Stimulated activated CD8-positive, alpha-beta memory T cell treated with anti-CD3 and anti-CD28 coated beads, Interleukin-15, amount 100 ng/mL, for 4 hours (primary cell): ENCODE results near the gene LRRC36.
"Not testable (repeated sequence)": the region's sequence is repeated elsewhere in the genome, so short reads cannot be mapped to it uniquely, and the experiment has no call there.

Source experiments
- DNase-seq, 2 donors: peaks; one replicate each; pipeline ENCODE4 v3.0.0-alpha.2; 2020; ENCODE audit warnings: low read depth in 2 of 2

LRRC36 gene

DNA sequence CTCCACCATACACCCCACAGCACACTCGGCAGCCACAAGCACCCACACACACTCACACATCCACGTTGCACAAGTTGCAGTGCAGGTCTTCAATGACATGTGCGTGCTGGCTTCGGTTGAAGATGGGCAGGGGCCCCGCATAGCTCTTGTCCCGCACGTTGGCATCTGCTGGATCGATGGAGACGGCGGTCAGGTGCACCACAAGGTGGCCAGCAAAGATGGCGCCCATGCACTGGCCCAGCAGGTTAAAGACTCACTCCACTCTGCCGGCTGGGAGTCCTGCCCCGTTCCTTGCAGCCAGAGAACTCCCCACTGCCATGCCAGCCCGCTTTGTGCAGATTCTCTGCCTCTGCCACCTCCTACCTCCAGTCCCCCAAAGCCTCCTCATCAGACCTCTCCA lies 74.3 kb downstream of the LRRC36 start:
- no peak for DNase-seq

DNA sequence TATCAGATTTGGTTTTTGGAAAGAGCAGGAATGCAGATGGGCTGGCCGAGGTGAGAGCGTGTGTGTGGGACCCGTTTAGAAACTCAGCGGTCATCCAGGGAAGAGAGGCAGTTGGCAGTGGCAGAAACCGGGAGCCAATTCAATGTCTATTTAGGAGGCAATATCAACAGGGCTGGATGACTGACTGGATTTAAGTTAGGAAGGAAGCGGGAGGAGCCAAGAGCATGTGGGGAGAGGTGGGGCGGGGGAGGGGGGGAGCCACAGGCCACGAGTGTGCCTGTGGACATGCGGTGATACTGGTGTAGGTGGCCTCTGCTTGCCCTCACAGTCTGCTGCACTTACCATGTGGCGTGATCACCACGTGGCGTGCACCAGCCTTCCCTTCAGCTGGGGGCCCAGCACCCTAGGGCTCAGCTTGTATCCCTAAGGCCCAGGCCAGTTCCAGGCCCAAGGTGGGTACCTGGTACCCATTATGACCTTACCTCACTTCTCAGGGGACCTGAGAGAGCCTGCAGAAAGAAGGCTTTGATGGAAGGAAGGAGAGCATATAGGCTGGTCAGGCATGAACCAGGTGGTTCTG lies 77.5 kb downstream of the LRRC36 start:
- no peak for DNase-seq

DNA sequence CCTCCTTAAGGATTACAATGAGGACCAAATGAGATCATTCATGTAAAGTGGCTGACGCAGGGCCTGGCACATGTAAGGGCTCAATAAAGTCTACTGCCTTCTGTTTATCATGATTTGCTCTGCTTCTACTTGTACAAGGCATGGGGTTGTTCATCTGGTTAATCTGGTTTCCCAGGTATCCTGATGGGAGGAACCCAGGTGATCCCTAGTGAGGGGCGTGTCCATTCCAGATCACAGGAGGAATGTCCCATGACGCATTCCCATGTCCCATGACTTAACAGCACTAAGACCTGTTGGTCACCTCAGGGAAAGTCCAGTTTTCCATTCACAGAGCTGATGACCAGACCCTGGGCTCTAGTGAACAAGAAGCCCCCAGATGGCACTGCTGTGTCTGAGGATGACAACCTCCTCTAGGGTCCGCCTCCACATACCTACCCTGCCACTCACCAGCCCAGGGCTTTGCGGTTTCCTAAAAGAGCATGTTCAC lies 78.2 kb downstream of the LRRC36 start:
- no peak for DNase-seq

DNA sequence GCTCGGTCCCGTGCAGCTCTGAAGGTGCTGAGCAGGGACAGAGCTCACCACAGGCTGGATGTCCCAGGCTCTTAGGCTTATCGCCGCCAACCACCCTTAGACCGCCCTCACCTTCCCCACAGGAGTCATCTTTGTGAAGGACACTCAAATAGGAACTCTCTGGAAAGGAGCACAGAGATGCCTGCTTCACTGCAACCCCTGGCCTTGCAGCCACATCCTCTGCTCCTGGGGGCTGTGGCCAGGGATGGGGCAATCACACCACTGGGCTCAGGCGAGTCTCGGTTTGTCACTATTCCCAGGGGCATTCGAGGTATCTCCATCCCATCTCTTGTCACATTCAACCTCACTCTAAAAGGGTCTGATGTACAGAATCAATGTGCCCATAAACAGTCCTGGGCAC lies 78.7 kb downstream of the LRRC36 start:
- no peak for DNase-seq

DNA sequence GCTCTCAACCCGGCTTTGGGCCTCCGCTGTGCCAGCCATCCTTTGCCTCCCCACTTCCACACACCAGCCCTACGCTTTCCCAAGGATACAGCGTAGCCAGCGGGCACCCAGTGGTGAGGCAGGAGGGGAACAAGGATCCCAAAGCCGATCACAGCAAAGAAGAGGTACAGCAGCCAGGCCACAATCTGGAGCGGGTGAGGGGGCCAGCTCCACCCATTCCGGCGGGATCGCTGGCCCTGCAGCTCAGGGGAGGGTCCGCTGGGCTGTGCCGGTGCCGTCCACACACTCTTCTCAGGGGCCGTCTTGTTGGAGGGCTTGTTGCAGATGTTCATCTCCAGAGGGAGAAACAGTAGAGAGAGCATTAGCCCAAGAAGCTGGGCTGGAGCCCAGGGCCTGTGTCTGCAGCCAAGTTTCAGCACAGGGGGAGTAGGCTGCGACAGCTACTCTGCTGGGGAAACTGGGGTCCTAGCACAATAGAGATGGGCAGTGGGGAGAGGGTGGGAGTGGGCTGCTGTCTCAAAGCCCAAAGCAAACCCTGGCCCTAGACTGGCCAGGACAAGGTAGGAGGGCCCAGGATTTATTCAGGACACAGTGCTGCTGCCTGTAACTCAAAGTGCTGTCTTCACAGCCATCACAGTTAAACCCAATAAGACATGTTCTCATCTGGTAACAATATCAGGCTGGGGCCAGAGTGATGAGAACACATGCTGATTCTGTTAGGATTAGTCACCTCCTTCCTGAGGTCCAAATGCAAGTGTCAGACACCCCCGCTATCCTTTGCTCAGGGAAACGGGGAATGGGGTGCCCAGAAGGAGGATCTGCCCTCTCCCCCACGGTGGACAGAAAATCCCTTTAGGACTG lies 79.7 kb downstream of the LRRC36 start:
- no peak for DNase-seq

DNA sequence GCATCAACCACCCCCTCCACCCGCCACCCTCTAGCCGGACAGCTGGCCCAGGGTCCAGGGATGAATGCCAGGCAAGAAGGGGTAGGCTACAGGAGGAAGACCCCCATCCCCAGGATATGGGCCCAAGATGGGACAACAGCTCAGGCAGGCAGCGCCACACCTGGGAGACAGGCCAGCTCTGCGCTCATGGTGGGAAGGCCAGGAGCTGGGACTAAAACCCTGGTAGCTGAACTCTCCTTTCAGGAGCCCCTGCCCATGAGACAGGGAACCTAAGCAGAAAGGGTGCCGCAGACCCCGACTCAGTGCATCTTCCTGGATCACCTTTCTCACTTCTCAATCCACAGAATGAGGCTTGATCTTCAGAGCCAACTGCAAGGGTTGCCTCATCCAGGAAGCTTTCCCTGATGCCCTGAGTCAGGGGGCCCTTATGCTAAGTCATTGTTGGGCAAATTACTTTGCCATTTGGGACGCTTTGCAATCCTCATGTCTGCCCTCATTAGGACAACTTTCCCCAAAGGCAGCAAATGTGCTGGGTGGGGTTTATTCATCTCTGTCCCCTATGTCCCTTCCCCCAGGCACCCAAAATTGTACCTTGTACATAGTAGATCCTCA lies 80.7 kb downstream of the LRRC36 start:
- DNase-seq = no peak

DNA sequence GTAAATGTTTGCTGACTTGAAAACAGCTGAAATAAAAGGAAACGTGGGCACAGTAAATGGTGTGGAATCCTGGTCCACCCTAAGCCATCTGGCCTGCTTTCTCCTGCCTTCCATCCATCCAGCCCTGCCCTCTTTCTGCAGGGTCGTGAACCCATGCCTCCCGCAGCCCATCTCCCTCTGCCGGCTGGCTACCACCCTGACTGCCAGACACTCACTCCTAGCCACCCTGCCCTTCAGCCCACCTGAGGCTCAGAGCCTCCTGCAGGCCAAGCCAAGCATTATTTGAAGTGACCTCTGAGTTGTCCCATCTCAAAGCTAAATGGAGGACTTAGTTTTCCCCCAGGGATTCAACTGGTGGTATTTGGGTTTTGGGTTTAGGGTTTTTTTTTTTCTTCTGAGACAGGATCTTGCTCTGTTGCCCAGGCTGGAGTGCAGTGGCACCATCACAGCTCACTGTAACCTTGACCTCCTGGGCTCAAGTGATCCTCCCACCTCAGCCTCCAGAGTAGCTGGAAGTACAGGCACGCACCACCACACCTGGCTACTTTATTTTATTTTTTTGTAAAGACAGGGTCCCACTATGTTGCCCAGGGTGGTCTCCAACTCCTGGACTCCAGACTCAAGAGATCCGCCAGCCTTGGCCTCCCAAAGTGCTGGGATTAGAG lies 81.3 kb downstream of the LRRC36 start:
- DNase-seq = no peak

DNA sequence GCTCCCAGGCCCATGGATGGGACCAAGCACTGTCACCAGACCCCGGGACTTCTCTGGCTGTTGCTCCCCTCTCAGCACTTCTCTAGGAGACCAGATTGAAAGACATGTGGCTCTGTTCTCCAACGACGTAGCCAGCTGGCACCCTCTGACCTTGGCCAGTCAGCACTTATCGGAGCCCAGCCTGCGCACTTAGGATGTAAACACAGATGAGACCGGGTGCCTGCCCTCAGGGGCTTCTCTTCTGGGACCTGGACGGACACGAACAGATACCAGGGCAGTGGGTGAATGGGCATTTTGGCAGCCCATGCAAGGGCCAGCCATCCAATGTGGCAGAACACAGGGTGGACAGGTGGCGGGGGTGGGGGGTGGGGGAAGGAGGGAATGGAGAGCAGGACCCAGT lies 83.0 kb downstream of the LRRC36 start:
- no peak for DNase-seq

DNA sequence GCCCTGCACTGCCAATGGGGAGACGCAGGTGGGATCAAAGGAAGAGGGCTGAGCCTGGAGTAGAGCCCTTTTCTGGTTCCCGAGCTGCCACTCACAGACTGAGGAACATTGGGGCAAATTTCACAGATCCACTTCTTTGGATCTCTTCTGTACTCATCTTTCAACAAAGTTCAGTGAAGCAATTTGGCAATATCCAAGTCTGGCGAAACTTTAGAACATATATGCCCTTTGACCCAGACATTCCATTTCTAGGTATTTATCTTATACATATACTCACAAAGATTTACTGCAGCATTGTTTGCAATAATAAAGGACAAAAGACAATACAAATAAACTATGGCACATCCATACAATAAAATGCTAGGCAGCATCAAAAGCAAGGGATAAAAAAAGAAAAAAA lies 84.7 kb downstream of the LRRC36 start:
- no peak for DNase-seq

DNA sequence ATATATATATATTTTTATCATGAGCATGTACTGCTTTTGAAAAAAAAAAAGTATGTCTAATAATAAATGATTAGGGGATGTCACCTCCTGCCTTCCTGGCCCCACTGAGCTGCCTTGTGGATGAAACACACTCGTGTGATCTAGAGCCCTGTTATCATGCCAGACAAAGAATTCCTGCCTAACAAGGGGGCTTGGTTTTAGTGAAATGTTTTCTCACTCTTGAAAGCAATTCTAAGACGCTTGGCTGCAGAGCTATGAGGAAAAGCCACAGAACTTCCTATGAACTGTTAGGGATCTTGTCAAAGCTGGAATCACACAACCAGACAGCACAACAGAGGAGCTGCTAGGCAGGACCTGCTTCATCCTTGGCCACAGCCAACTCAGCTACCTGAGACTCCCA lies 85.7 kb downstream of the LRRC36 start:
- no peak for DNase-seq

DNA sequence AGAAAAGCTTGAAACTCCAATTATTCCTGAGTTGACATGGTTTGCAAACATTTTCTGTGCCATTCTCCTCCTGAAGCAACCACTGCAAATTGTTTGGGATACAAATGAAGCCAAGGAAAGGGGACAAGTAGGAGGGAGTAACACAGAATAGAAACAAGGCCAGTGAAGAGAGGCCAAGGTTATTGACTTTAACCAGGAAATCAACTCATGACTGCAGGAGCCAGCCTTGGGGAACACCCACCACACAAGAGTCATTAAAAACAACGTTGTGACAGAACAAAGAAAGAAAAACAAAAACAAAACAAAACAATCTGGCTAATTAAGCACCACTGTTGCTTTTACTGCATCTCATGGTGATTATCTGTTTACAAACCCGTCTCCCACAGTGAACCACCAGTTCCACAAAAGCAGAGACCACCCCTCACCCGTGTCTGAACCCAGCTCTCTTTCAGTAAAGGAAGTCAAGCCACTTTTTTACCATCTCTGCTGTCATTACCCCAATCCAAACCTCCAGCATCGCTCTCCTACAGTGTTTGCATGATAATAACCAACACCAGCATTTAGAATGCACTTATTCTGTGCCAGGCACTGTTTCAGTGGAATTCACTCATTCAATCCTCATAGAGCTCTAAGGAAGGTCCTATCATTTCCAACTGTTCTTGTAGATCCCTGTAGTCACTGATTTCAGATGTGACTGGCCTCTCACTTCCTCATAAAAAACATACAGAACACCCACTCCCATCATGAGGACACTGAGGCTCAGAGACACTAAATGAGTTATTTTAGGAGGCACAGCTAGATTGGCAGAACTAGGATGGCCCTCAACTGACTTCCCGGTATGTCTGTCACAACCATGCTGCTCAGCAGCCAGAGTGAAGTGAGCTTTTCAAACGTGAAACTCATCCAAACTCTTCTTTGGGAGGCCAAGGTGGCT lies 87.6 kb downstream of the LRRC36 start:
- DNase-seq = no peak

DNA sequence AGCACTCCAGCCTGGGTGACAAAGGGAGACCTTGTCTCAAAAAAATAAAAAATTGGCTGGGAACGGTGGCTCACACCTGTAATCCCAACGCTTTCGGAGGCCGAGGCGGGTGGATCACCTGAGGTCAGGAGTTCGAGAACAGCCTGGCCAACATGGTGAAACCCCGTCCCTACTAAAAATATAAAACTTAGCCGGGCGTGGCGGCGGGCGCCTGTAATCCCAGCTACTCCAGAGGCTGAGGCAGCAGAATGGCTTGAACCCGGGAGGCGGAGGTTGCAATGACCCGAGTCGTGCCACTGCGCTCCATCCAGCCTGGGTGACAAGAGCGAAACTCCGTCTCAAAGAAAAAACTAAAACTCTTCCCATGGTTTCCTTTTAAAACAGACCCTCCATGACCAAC lies 88.8 kb downstream of the LRRC36 start:
- not testable (repeated sequence) for DNase-seq

DNA sequence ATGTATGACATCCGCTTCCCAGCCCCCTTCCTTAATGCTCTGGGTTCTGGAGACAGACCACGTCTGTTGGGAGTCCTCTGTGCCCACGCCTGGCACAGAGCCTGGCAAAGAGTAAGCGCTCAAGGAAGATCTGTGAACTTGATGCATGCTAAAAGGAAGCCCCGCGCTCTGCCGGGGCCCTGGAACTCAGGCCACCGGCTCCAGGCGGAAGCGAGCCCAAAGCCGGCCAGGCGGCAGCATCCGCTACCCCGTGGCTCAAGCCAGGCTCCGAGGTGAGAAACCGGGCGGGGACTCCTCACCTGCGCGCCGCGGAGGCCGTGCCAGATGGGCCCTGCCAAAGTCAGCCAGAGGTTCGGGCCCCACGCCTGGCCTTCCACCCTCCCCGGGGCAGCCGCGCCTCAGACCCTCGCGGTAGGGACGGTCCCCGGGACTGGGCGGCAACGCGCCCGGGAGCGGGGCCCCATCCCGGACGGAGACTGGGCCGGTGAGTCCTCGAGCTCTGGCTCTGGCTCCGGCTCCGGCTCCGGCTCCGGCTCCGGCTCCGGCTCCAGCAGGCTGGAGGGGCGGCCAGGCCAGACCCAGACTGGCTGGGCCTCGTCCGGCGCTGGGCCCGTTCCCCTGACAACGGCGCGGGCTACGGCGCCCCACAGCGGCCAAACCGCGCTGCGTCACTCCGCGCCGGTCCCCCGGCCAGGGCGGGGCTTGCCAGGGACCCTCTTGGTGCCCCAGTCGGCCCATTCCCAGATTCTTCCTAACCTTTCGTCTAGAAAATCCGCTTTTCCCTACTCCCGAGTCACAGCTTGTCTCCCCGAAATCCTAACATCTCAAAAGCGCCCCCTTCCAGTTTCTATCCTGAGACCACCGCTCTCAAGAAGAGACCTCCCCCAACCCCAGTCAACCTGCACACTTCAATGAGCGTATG lies 89.5 kb downstream of the LRRC36 start, which contains the start of gene ZDHHC1:
Gene ZDHHC1 (minus strand): TSS at position 606 of the 922 bp plus-strand sequence. CDS start 8,702 bp downstream, outside the sequence.
- DNase-seq = peak in 1 of 2 donors; percentile 31

DNA sequence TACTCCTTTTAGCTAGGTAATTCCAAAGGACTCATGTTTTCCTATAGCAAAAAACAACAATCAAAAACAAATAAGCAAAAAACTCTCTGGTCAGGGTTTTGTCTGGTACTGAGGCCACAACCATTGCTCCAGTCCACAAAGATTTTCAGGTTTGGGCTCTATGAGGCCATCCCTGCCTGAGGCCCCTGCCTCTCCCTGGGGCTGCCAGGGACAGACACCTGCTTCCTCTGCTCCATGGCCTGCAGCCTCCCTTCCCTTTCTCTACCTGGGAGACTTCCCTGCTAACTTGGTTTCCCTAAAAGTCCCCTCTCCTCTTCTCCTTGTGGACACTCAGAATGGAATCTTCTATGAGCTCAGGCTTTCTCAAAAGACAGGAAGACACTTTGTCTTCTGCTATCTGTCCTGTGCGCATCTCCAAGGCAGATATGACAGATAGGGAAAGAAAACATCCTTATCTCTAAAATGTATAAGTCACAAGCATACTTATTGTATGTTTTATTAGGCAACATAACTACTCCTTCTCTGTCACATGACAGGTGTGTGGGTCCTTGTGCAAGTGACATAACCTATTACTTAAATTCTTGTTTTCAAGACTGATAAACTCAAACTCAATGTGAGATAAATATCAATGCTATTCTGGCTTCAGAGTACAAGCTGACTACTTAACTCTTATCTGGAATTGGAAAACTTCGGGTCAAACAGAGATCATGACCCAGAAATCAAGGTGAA lies 90.9 kb downstream of the LRRC36 start:
- DNase-seq = no peak

DNA sequence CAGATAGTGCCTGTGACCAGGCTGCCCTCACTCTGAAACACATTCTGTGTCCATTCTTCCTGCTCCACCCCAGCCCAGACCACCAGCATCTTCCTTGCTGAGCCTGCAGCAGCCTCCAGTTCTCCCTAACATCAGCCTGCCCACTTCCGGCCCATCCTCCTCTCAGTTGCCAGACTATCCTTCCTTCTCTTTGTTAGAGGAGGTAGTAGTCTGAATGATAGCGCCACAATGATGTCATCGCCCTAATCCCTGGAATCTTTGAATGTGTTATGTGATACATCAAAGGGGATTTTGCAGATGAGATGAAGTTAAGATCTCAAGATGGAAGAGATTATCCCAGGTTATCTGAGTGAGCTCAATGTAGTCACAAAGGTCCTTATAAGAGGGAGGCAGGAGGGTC lies 92.9 kb downstream of the LRRC36 start:
- no peak for DNase-seq

DNA sequence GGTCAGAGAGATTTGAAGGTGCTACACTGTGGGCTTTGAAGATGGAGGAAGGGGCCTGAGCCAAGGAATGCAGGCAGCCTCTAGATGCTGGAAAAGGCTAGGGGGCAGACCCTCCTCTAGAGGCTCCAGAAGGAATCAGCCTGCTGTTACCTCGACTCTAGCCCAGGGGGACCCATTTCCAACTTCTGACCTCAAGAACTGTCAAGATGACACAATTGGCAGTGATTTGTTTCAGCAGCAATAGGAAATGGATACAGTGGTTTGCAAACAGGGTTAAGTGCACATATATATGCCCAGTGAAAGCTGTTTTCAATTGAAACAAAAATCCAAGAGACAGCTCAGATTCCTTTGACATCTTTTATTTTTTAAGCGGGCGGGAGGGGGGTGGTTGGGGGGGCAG lies 93.3 kb downstream of the LRRC36 start:
- no peak for DNase-seq

DNA sequence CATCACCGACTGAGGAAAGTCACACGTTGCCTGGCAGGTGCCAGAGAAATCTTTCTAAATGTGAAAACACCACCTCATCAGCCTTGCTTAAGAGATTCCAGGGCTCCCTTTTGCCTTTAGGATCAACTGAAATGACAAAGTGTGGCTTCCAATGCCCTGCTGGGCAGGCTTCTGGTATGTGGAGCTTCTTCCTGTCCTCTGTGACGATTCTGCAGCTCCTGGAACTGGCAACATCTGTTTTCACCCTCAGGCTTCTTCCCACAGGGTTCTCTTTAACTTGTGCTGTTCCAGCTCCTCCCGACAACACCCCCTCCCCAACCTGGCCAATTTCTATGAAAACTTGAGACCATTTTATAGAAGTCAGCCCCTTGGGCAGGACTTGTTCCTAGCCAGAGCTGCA lies 94.4 kb downstream of the LRRC36 start:
- DNase-seq = no peak

DNA sequence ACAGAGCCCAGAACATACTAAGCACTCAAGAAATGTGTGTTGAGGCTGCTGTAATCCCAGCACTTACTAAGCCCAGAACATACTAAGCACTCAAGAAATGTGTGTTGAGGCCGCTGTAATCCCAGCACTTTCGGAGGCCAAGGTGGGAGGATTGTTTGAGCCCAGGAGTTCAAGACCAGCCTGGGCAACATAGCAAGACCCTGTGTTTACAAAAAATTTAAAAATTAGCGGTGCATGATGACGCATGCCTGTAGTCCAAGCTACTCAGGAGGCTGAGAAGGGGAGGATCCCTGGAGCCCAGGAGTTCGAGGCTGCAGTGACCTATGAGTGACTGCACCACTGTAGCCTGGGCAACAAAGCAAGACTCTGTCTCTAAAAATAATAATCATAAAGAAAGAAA lies 96.4 kb downstream of the LRRC36 start:
- DNase-seq = no peak

DNA sequence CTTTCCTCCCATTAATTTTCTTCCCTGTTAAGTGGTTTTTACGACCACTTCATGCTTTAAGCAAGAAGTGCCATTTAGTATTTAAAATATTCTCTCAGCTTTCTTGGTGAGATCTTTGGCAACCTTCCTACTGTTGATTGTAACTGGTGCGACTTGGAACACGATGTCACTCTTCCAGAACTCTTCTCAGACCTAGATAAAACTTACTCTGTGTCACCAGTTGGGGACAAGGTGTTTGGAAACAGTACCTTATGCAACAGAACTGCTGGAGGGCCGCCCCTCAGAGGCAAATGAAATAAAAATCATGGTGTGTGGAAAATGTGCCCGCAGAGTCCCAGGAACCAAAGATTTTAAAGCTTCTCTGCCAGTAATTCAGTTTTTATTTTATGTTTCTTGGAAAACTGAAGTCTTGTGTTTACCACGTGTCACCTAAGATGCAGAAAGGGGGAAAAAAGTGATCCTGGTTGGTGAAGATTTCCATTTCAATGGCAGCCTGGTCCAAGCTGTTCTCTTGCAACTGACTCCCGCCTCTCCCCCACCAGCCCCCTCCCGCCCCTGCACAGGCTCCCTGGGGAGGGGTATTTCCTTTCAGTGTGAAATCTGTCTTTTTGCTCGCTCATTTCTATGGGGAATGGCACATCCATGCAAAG lies 97.1 kb downstream of the LRRC36 start:
- DNase-seq = no peak
